HG02973 (cell line): ENCODE measurements around the gene TBC1D22A.

Source experiments
- ATAC-seq: cut with Tn5 transposase; IDR thresholded peaks from one replicate; pipeline ENCODE4 v1.9.1; 2021; ENCODE audit warnings: moderate library complexity; ENCODE audit not compliant: unreplicated experiment

The TBC1D22A gene

DNA sequence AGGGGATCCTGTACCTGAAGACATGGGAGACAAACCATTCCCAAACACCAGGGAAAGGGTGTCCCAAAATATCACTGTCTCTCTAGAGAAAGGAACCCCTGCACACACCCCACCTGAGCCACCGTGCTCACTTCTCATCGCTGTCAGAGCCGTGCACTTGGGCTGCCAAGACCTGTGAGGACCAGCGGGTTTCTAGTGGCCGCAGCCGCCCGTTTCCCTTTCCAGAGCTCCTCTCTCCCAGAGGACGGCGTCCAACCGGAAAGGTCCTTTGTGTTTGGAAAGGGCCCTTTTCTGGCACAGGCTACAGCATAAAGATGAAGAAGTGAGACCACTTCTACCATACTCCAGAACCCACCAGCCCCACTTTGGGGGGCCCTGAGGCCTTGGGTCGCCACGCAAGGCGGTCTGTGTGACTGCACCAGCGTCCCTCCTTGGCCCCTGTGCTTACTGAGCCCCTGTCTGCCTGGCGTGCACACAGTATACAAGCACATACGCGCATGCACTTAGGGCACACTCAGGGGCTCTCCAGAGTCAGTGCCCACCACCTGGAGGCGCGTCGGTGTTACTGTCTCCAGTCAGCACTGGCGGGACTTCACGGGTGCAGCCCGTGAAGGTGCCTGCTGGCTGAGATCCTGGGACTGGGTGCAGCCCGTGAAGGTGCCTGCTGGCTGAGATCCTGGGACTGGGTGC, 381.8 kb downstream of the TBC1D22A start:
- ATAC-seq, result no peak

DNA sequence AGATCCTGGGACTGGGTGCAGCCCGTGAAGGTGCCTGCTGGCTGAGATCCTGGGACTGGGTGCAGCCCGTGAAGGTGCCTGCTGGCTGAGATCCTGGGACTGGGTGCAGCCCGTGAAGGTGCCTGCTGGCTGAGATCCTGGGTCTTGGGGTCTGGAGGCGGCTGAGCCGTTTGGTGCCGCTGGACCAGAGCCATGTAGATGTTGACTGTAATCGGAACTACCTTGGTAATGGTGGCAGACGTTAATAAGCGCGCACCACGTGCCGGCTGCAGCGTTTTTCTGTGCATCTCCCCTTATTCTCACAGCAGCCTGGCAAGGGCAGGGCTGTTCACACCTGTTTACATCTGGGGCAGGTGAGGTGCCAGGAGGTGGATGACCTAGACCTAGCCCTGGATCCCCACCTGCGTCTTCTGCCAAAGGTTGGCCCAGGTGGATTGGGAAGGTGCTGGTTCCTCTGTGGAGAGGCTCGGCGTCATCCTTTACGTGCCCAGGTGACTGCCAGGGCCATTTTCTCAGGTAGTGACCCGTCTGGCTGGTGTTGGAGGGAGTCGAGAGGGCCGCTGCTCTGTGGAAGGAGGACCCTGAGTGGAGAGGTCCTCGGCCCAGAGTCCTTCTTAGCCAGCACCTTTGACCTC, 382.5 kb downstream of the TBC1D22A start:
- no peak for ATAC-seq

DNA sequence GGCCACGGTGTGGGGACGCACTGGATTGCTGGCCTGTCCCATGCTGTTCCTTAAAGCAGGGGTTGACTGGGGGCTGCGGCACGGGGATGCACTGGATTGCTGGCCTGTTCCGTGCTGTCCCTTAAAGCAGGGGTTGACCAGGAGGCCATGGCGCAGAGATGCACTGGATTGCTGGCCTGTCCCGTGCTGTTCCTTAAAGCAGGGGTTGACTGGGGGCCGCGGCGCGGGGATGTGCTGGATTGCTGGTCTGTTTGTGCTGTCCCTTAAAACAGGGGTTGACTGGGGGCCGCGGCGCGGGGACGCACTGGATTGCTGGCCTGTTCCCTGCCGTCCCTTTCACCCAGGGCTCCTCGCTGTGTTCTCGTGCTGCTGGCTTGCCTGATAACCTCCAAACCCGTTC, 383.4 kb downstream of the TBC1D22A start:
- no peak for ATAC-seq

DNA sequence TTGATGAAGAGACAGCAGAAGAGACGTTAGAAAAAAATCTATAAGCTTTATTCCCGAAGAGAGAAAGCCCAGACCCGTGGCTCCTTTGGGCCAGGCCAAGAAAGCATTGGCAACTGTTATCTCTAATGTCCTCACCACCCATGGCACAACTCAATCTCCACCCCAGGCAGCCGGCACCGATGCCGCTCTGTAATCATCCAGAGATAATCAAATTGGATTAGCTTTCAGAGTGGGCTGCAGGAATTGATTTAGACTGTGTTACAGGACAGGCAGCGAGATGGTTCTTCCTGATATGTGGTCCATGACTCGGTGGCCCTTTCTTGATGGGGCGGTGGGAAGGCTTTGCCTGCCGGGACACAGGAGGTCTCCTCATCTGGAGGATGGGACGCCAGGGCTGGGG, 383.9 kb downstream of the TBC1D22A start:
- ATAC-seq, result no peak

DNA sequence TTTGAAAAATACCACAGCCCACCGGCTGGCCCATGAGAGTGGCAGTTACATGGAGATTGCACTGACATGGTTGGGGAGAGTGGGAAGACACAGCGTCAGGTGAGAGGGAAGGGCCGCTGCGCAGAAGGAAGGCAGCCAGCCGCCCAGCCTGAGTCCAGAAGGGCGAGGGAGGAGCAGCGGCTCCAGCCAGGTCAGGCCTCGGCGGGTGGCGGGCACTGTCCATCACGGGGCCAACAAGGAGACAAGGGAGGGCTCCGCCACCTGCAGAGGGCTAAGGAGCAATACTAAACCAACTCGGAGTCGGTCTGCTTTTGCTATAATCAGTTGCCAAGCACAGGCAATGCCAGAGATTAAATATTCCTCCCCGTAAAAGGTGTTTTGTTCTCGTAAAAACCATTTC, 384.5 kb downstream of the TBC1D22A start:
- ATAC-seq, result no peak

DNA sequence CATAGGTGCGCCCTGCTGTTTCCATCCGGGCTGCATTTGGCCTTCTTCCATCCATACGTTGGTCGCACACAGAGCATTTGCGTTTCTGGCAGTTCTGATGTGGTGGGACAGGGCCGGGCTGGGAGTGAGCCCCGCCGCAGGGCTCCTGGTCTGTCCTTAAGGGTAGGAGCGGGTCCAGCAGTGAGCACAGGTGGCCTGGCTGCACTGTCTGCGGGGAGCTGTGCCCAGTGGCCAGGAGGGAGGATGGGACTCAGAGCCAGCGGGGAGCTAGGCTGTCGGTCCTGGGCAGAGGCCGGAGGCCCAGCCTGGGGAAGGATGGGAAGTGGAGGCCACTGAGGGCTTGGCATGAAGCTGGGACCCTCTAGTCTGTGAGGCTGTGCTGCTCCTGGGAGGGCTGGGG, 385.1 kb downstream of the TBC1D22A start:
- no peak for ATAC-seq

DNA sequence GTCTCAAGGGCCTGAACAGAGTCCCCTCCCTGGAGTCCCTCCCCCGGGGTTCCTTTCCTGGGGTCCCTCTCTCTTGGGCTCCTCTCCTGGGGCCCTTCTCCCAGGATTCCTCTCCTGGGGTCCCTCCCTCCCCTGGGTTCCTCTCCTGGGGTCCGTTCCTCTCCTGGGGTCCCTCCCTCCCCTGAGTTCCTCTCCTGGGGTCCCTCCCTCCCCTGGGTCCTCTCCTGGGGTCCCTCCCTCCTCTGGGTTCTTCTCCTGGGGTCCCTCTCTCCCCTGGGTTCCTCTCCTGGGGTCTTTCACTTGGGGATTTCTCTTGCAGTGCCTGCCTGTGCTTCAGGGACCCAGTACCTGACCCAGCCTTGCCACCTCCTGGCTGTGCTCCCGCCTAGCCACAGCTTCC, 386.1 kb downstream of the TBC1D22A start:
- no peak for ATAC-seq

DNA sequence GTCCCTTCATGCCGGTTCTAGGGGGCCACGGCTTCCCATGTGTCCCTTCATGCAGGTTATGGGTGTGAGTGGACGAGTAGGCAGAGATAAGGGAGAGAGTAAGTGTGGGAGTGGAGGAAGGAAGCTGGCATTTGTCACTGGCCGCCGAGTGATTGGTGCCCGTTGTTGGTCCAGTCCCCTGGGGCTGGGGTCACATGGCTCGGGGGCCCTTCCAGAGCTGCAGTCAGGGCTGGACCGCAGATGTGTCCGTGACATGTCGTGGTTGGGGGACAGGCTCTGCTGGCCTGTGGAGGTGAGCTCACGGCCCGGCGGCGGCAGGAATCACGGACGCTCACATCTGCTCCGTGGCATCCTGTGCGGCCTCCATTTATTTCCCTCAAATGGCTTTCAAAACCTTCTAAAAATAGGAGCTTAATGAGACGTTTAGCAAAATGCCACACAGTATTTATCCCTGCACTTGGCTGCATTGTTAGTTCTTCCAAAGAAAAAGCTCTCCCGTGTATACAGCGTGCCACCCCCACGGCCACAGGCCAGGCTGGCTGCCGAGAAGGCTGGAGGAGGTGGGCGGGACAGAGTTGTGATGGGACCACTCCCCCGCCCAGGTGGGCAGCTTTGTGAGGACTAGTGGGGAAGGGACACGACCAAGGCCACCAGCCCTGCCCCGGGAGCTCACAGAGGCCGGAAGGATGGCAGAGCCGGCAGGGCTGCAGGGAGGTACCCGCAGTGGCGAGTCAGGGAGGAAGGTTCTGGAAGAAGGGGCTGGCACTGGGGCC, 386.7 kb downstream of the TBC1D22A start:
- no peak for ATAC-seq

DNA sequence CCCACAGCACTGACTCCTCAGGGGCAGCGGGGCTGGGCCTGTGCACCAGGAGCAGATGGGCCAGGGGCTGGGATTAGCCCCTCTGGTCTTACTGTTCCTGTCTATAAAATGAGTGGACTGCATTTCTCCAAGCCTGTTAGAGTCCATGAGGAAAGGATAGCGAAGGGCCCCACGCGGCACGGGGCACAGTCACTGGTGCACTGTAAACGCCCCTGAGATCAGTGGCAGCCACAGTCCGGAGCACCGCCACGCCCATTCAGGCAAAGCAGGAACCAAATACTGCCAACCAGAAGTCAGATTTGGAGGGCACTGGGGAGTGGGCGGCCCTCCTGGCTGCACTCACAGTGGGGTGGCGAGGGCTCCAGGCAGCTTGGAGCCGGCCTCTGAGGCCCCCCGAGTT, 387.5 kb downstream of the TBC1D22A start:
- no peak for ATAC-seq

DNA sequence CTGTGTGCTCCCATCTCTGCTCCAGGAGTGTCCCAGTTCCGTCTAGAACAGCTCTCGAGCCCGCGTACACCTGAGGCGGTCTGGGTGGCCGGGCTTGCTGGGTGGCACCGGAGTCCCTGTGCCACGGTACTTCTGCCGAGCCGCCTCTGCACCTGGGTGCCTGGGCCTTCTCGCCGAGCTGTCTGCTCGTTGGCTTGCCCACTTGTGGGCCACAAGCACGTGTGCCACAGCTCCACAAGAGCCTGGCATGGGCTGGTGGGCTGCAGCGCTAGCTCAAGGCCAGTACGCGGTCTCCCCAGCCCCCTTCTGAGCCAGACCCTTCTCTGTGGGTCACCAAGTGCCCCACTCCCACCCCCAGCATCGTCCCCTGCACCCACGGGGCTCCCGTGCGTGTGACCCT, 388.0 kb downstream of the TBC1D22A start:
- no peak for ATAC-seq

DNA sequence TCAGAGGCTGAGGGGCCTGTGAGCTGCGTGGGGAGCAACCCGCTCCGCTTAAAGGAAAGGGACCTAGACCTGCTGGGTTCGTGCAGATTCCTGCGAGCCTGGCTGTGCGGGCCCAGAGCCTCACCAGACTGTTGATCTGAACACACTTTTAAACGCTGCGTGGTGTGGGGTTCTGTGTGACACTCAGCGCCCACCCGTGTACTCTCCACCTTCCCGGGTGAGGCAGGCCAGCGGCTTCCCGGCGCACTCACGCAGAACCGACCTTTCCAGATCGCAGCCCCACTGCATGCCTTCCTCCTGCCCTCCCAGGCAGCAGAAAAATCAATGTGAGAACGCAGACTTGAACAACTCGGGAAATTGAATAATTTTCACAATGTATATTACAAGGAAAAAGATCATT, 388.6 kb downstream of the TBC1D22A start:
- ATAC-seq, result no peak

DNA sequence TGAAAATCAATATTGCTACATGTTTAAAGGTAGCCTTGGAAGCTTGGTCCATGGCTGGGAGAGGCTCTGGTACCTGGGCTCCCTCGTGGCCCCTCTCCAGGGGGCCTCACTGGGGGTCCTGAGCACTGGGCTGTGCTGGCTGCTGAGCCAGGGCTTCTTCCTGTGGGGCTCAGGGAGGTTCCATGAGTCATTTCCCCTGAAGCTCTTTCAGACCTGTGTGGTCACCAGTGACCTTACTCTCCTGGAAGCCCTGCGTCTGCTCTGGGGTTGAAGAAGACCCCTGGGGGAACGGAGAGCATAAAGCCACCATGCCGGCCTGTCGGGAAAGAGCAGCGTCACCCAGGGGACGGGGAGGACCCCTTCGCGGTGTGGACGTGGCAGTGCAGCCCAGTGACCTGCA, 389.0 kb downstream of the TBC1D22A start:
- no peak for ATAC-seq

DNA sequence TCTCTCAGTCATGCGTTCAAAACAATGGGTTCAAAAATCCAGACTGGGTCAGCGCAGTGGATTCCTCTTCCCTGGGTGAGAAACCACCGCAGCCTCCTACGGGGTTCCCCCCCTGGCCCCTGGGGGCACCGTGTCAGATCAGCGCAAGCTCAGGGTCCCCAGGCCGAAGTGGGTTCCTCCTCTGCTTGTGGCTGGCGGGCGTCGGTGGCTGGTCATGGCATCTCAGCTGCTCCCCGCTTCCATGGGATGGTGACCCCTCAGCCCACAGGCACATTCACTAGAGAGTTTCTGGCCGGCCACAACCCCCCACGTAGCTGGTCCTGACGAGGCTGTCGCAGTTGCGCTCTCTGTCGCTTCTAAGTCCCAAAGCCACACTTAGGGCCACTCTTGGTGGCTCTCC, 389.8 kb downstream of the TBC1D22A start:
- no peak for ATAC-seq

DNA sequence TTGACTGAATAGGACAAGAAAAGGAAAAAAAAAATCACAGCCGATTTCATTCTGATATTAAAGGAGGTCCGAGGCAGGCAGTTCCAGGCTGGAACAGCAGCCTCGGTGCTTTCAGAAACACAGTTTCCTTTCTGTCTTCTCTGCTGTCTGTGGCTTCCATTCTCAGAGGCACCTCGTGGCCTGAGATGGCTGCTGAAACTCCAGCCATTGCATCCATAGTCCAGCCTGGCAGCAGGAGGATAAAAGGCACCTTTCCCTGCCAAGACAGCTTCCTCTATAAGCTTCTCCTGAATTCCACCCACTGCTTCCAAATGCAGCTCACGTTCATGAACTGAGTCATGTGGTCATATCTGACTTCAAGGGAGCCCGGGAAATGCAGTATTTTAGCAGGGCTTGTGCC, 390.5 kb downstream of the TBC1D22A start:
- no peak for ATAC-seq

DNA sequence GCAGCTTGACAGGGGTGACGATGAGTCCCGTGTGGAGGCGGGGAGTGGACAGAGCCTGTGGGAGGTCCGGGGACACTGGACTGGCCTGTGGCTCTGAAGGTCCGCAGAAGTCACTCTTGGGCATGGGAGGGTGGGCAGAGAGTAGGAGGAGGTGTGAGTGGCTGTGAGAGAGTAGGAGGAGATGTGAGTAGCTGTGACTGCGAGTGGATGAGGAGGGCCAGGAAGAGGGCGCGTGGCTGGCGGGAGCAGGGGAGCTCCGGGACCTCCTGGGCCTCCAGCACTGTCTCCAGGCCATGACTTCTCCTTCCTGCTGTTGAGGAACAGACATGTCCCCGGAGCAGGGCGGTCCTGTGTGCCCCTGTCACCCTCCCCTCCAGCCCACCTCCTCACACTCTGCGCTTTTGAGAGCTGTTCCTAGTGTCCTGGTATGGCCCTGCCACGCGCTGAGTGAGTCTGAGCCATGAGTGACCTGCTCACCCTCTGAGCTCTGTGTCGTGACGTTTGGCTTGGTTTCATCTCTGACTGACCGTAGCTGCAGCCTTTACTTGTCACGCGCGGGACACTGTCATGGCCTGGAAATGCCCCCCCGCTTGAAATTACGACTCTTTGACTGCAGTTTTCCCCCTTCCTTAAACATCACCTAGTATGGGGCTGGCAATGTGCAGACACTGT, 391.5 kb downstream of the TBC1D22A start:
- ATAC-seq, result no peak

DNA sequence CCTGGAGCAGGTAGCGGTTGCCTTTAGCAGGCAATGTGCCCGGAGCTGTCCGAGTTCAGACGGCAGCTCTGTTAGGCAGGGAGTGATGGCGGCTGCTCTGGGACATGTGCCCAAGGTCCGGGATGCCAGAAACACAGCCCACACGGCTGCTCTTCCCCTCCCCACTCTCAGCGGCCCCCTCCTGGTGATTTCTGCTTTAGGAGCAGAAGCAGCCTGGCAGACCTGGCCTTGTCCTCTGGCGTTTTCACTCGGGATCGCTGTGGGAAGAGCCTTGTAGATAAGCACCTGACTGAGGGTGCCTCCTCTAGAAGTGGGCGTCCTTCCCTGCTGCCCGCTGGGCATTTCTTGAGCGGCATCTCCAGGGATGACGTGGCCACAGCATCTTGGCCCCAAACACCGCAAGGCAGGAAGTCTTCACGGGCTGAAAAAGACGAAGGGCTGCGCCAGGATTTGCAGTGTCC, 392.2 kb downstream of the TBC1D22A start:
- no peak for ATAC-seq

DNA sequence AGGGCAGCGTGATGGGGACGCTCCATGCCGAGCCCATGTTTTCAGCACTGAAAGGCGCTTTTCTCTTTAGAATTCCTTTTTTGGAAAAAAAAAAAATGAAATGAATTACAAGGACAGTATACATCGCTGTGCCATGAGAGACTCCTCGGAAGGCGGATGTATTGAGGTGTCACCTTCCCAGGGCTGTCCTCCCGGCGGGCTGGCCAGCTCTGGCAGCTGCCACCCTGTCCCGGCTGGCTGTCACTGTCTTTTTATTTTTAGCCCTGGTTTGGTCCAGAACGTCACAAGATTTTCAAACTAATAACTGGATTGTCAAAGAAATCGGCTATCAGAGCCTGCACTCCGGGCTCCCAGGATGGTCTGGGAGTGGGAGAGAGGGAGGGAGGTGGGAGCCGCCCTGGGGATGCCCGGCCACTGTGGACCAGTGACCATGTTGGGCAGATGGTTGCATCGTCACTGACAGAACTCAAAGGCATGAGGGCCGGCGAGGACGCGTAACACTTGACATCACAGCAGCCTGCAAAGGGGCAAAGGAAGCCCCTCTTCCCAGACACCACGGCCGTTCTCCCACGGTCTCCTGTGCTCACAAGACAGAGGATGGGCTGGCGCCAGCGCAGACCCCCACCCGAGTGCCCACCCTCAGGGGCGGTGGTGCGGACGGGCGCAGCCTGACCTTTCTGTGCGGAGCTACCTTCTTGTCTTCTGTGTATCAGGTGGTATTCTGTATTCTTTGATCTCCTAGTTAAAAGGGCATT, 392.9 kb downstream of the TBC1D22A start:
- ATAC-seq, result no peak

DNA sequence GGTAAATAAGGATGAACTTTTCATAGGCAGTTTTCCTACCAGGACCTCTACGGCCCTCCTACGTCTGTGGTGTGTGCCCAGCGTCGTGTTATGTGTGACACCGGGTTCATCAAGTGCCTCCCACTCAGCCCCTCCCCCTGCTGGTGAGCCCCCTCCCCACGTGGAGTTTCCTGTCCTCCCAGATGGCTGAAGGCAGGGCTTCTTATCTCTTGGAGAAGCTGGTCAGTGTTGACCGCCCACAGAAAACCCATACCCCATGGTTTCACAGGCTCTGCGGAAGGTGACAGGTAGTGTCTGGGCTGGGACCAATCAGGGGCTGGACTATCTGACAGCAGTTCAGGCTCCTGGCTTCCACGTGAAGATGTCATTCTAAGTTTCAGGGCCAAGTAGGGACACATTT, 393.5 kb downstream of the TBC1D22A start:
- ATAC-seq, result no peak

DNA sequence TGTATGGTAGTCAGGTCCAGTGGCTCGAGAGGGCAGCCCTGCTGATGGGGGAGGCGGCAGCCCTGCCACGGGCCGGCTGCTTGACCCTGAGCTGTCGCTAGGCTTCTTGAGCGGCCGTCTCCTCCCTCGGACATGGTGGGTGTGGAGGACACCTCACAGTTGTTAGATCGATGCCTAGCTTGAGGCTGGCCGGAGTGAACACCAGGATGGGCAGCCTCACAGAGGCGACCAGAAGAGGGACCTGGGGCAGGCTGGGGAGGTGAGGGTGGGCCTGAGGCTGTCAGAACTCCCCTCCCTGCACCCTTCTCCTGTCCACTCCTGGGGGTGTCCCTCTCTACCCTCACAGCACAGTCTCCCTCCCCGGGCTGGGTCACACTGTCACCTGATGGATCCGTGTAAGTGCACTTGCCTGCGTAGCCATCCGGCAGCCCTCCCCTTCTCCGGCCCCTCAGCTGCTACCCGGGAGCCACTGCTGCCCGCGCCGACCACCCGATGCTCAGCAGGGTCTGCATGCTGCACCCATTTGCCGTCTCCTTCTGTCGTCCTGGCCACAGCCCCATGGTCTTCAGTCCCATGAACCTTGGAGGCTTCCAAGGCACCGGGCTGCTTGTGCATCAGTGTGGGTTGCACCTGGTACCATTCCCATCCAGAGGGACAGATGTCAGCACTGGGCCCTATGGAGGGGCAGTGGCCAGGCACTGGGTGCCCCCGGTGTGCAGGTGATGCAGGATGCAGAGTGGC, 394.1 kb downstream of the TBC1D22A start:
- ATAC-seq, result no peak

DNA sequence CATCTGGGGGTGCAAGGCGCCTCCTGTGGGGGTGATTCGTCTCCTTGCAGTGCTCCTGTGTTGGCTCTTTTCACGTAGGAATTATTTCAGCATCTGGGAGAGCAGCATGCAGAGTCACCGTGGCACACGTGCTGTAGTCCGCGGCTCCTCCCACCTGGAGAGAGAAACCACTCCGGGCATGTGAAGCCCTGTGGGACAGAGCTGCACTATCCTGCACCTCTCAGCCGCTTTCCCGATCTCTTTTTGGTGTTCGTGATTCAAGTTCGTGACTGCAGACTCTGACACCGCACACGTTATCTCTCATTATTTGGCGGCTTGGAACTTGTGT, 394.6 kb downstream of the TBC1D22A start:
- ATAC-seq, result no peak
